HG03103 (cell line): ENCODE results near the gene DNPEP.
"Not testable (repeated sequence)": the region's sequence is repeated elsewhere in the genome, so short reads cannot be mapped to it uniquely, and the experiment has no call there.

ENCODE experiments used
- ATAC-seq: cut with Tn5 transposase; IDR thresholded peaks from one replicate; pipeline ENCODE4 v1.9.1; 2021; ENCODE audit warnings: low read depth; ENCODE audit not compliant: unreplicated experiment

Gene DNPEP

DNA sequence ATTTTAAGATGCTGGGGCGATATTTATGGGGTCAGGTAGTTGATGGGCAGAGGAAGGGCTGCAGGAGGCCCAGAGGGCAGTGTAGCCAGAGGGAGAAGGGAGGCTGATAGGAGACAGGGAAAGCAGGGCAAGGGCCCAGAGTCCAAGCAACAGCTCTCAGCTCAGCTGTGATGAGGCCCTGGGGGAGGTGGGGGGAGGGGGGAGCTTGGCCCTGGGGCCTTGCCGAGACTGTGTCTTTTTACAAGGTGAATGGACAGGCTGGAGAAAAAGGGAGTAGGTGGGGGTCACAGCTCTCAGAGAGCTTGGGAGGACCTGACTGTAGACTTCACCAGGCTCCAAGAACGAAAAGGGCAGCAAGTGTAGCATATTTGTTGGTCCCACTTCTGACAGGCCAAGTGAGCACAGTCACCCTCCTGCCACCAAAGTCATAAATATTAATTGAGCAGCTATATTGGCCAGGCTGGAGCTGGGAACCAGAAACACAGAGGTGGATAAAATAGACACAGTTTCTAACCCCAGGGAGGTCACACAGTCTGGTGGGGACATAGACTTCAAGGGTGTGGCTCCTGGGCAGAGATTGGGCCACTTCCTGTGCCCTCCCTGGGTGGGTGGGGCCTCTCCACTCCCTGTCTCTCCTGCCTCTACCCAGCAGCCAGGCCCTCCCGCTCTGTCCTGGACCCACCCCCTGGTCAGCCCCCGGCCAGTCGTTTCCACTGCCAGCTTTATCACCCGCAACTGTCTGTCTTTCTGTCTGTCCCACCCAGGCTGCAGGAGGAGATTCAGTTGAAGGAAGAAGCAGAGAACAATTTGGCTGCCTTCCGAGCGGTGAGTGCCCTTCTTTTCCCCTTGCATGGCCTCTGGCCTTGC lies 31.9 kb upstream of the DNPEP start:
- no peak for ATAC-seq

DNA sequence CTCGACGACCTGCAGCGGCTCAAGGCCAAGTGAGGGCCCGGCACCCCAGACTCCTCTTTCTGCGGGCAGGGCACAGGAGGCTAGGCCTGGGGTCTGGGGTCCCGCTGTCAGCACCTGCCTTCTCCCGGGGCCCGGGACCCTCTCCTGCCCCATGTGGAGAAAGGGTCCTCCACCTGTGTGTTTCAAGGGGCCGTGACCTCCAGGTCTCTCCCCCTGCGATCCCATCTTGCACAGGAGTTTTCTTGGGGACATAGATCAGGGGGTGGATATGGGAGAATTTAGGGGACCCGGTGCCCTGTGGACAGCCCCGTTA lies 31.3 kb upstream of the DNPEP start:
- ATAC-seq: no peak

DNA sequence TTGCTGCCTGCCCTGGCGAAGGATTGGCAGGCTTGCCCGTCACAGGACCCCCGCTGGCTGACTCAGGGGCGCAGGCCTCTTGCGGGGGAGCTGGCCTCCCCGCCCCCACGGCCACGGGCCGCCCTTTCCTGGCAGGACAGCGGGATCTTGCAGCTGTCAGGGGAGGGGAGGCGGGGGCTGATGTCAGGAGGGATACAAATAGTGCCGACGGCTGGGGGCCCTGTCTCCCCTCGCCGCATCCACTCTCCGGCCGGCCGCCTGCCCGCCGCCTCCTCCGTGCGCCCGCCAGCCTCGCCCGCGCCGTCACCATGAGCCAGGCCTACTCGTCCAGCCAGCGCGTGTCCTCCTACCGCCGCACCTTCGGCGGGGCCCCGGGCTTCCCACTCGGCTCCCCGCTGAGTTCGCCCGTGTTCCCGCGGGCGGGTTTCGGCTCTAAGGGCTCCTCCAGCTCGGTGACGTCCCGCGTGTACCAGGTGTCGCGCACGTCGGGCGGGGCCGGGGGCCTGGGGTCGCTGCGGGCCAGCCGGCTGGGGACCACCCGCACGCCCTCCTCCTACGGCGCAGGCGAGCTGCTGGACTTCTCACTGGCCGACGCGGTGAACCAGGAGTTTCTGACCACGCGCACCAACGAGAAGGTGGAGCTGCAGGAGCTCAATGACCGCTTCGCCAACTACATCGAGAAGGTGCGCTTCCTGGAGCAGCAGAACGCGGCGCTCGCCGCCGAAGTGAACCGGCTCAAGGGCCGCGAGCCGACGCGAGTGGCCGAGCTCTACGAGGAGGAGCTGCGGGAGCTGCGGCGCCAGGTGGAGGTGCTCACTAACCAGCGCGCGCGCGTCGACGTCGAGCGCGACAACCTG lies 30.7 kb upstream of the DNPEP start, which contains the start of gene DES:
Gene DES, plus strand, starts transcription at position 223 of the 857 bp plus-strand sequence. Its CDS starts 86 bp downstream, at position 309.
- ATAC-seq: no peak

DNA sequence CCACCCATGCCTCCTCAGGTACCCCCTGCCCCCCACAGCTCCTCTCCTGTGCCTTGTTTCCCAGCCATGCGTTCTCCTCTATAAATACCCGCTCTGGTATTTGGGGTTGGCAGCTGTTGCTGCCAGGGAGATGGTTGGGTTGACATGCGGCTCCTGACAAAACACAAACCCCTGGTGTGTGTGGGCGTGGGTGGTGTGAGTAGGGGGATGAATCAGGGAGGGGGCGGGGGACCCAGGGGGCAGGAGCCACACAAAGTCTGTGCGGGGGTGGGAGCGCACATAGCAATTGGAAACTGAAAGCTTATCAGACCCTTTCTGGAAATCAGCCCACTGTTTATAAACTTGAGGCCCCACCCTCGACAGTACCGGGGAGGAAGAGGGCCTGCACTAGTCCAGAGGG lies 29.7 kb upstream of the DNPEP start:
- ATAC-seq: no peak

DNA sequence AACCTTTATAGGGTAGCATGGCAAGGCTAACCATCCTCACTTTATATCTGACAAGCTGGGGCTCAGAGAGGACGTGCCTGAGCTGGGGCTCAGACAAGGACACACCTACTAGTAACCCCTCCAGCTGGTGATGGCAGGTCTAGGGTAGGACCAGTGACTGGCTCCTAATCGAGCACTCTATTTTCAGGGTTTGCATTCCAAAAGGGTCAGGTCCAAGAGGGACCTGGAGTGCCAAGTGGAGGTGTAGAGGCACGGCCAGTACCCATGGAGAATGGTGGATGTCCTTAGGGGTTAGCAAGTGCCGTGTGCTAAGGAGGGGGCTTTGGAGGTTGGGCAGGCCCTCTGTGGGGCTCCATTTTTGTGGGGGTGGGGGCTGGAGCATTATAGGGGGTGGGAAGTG lies 29.2 kb upstream of the DNPEP start:
- no peak for ATAC-seq

DNA sequence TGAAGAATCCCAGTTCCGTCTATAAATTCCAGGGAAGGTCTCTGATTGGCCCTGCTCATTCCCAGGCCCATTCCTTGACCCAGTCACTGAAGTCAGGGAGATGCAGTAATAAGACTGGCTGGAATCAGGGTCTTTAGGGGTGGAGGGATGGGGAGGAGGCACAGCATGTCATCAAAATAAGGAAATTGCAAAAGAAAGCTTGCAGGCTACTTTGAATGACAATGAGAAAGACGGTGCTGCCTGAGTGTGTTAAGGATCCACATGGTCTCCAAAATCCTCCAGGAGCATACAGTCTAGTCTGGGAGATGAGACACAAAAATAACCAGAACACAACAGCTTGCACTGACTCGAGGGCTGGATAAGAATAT lies 28.5 kb upstream of the DNPEP start:
- no peak for ATAC-seq

DNA sequence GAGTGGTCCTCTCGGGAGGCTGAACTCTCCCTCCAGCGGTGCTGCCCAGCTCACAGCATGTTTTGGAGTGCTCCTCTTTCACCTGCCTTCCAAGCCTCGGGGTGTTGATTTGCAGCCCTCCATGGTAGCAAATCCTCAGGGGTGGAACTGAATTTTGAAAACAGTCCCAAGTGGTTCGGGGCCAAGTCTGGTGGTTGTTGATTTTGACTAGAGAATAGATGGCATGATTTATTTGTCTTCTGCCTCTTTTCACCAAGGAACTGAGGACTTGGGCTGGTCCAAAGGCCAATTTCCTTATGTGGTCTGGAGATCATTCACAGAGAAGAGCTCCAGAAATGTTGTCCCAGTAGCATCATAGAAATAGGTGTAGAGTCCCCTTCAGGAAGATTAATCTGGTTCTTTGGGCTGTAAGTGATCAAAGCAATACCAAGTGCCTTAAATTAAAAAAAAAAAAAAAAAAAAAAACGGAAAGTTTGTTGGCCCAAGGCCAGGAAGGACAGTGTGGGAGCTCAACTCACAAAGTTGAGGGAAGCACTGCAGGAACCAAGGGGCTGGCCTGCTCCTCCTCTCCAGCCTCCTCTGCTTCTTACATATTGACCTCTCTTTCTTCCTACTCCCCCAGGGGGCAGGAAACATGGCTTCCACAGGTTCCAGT lies 28.0 kb upstream of the DNPEP start:
- ATAC-seq: no peak

DNA sequence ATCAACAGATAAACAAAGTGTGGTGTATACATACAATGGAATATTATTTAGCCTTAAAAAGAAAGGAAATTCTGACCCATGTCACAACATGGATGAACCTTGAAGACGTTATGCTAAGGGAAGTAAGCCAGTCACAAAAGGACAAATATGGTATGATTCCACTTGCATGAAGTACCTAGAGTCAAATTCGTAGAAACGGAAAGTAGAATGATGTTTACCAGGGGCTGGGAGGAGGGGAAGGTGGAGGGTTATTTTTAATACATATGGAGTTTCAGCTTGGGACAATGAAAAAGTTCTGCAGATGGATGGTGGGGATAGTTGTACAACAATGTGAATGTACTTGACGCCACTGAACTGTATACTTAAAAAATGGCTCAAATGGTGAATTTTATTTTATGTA lies 27.1 kb upstream of the DNPEP start:
- ATAC-seq: no peak

DNA sequence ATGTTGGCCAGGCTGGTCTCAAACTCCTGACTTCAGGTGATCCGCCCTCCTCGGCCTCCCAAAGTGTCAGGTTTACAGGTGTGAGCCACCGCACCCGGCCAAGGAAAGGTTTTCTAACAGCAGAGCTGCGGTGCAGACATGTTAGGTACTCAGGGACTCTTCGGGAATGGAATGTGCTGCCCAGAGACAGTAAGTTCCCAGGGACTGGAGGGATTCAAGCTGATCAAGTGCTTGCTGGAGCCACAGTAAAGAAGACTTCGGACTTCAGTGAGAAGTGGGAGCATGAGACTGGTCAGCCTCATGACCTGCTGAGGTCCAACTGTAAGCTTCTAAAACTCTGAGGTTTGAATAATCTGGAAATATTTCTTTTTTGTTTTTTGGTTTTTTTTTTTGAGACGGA lies 22.7 kb upstream of the DNPEP start:
- ATAC-seq: no peak

DNA sequence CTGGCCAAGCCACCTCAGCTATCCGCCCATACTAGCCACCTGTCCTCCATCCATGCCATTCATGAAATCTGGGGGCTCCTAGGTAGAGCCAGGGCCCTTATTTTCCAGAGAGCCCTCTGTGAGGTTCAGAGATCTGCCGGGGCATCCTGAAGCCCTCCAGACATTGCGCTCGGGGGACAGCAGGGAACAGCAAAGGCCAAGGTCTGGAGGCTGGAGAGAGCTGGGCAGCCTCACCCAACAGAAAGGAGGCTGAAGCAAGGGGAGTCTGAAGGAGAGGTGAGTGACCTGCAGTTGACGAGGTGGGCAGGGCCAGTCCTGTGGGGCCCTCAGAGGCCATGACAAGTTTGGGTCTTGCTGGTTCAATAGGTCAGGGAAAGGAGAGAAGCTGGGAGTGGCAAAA lies 21.9 kb upstream of the DNPEP start:
- no peak for ATAC-seq

DNA sequence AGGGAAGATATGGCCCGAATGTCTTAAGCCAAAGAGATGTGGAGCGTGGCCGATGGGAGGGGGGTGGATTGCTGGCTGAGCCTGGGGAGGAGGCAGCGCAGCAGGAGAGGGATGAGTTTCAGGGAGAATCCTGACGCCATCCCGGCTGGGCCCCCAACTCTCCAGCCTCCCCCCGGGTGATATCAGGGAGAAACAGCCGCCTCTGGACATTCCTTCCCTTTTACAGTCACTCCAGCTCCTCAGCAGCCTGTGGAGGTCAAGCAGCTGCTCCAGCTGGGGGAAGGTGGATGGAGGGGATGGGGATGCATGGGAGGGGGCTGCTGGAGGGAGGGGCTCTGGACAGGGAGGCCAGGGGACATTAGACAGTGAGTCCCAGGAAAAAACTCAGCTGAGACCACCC lies 20.9 kb upstream of the DNPEP start:
- no peak for ATAC-seq

DNA sequence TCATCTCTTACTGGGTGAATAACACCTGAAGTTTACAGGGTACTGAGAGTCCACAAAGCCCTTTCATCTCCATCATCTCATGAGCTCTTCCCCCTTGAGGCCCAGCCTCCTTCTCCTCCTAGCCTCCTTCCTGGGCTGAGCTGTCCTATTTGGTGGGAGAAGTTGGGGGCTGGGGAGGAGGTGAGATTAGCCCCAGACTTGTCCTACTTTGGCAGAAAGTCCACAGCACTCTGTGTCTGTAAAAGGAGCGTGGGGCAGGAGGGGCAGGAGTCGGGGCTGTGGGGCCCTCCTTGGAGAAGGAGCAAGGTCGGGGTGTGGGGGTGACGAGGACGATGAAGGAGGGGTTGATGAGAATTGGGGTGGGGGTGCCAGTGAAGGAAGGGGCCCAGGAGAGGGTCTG lies 20.5 kb upstream of the DNPEP start:
- ATAC-seq: no peak

DNA sequence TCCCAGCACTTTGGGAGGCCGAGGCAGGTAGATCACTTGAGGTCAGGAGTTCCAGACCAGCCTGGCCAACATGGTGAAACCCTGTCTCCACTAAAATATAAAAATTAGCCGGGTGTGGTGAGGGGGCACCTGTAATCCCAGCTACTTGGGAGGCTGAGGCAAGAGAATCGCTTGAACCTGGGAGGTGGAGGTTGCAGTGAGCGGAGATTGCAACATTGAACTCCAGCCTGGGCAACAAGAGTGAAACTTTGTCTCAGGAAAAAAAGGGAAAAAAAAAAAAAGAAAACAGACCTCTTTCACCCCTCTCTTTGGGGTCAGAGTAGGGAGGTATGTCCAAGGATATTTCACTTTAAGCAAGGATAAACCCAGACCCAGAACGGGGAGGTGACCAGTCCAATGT lies 19.6 kb upstream of the DNPEP start:
- not testable (repeated sequence) for ATAC-seq

DNA sequence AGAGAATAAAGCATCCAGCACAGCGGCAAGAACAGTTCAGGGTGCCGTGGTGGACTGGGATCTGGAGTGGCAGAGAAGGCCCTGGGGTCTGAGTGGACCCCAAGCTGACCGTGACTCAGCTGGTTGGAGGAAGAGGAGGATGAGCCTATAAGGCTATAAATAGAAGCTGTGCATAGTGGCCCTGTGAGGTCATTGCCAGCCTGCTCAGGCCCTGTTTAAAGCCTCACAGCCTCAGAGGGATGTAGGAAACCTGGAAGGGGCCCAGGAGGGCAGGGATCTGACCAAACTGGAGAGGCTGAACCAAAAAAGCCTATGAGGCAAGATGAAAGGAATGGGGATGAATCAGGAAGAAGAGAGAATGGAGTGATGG lies 19.1 kb upstream of the DNPEP start:
- no peak for ATAC-seq

DNA sequence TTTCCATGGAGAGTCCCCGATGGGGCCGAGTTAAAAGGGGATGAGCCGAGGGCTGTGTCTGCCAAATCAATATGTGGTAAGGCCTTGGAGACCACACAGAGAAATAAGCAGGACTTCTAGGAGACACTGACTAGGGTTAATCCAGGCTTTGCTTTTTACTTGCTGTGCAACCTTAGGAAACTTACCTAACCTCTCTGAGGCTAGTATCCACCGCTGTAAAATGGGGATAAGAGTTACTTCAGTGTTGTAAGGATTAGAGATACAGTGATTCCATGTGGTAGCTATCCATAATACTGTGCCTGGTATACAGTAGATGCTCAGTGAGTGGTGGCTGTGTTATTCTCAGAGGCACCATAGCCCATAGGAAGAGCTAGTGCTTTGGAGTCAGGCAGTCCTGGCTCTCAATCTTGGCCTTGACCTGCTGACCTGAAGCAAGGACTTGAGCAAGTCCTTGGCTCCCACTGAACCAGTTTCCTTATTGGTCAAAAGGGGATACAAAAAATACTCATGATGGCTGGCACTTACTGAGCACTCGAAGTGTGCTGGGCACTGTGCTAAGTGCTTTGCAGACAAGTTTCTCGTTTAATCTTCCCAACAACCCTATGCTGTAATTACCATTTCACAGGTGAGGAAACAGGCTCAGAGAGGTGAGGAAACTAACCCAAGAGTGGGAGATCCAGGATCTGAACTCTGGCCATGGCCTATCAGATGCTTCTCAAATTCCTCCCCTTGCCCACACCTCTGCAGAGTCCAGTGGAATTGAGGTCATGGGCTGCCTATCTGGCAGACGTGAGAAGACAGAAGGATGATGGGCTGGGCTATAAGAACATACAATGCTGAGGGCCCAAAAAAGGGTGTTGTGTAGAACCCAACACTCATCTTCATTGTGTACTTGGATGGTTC lies 18.5 kb upstream of the DNPEP start:
- no peak for ATAC-seq

DNA sequence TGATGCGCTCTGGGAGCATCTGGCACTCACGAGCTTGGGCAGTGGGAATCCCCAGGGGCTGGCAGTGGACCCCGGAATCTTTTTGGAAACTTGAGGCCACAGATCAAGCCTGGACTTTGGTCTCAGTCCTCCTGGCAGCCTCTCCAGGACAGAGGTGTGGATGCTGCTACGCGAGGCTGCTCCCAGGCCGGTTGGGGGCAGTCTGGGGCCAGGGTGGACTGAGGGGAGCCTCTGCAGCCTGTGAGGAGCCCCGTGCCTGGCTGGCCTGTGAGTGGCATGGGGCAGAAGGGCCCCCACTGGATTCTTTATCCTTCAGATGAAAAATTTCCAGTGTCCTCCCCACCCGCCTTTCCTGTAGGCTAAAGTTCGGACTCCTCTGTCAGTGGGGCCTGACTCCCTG lies 17.7 kb upstream of the DNPEP start:
- no peak for ATAC-seq

DNA sequence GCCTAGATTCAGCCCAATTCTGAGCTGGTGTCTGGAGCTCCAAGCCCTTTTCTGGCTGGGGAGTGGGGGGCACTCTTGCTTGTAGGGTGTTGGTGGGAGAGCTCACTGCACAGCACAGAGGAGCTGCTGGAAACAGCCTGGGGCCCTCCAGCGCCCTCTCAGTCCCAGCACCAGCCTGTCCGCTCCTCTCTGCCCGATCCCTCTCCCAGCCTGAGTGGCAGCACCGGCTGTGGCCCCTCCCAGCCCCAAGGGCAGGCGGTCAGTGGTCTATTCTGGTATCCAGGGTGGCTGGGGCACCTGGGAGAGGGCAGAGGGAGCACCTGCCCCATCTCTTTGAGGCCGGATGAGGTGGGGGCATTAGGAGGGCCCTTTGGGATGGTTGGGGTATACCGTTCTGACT lies 17.2 kb upstream of the DNPEP start:
- no peak for ATAC-seq

DNA sequence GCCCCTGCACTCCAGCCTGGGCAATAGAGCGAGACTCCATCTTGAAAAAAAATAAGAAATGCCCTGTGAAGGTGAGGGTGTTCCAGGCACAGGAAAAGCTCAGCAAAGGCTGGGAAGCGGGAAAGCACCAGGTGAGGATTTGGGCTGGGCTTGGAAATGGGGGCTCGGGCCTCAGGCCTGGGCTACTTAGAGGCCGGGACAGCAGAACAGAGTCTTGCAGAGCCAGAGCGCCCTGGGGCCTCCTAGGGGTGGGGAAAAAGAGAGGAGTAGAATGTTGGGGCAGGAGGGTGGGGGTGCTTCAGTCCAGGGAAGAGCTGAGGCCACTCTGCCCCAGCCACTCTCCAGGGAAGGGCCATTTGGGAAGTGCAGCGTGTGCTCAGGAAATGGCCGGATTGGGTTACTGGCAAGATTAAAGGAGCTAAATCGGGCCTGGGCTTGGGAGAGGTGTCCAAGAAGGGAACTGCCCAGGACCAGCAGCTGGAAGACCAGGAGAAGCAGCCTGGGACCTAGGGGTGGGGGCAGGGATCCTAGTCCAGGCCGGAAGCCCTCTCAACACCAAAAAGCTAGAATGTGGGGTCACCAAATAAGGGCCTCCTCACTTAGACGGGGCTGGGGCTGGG lies 16.7 kb upstream of the DNPEP start:
- no peak for ATAC-seq

DNA sequence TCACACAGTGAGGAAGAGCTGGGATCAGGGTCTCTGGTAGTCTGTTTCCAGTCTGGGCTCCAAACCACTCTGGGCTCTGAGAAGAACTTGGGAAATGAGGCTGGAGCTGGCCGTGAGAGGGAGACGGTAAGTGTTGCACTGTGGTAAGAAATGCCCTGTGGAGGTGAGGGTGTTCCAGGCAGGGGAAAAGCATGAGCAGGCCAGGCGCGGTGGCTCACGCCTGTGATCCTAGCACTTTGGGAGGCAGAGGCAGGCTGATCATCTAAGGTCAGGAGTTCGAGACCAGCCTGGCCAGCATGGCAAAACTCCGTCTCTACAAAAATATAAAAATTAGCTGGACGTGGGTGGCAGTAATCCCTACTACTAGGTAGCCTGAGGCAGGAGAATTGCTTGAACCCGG lies 16.1 kb upstream of the DNPEP start:
- ATAC-seq: no peak
